ENCODE measurements around the gene PNMA1. TPM values are rescaled to one million over a fixed set of nuclear protein-coding genes. Genes with fewer than 3 reads are reported as not detected.

Gene PNMA1
- total RNA-seq, 2 donors from 2014 or later = 17.1 to 18.3 TPM

Small RNA genes lying within 50 kb of the gene (microRNA-seq; reads per million reads assigned to microRNA genes)
- gene MIR4505 (ENCODE audit: borderline number of aligned reads in 2 of 2, borderline replicate concordance in 1 of 2) = 0 reads per million in 2 donors

Other genes with a start within 250 kb of the PNMA1 start
- gene RIOX1, start 223.5 kb downstream of the PNMA1 start, total RNA-seq = 10 to 100 TPM; 14.0 to 15.6 TPM
- 10 to 100 TPM; 13.6 to 19.8 TPM for gene ACOT1, start 177.2 kb downstream of the PNMA1 start, total RNA-seq
- under 1 TPM in 1 of 2 donors, not detected in 1; 0.24 TPM for gene HEATR4, start 155.4 kb downstream of the PNMA1 start, total RNA-seq
- gene ACOT2, start 145.2 kb downstream of the PNMA1 start, total RNA-seq = 100 to 1,000 TPM; 119 to 154 TPM
- gene ACOT4, start 122.5 kb downstream of the PNMA1 start, total RNA-seq = under 1 TPM; 0.52 to 0.63 TPM
- gene ACOT6, start 101.9 kb downstream of the PNMA1 start, total RNA-seq = not detected
- gene DNAL1, start 69.4 kb downstream of the PNMA1 start, total RNA-seq = 1 to 10 TPM; 5.7 to 7.8 TPM
- gene PTGR2, start 137.4 kb upstream of the PNMA1 start, total RNA-seq = 10 to 100 TPM; 15.9 to 25.0 TPM
- 10 to 100 TPM; 16.2 to 23.4 TPM for gene ZNF410, start 172.5 kb upstream of the PNMA1 start, total RNA-seq
- gene FAM161B, start 235.7 kb upstream of the PNMA1 start, total RNA-seq = 1 to 10 TPM; 2.3 to 3.2 TPM
- gene COQ6, start 235.9 kb upstream of the PNMA1 start, total RNA-seq = 10 to 100 TPM; 34.2 to 64.9 TPM